ENCODE data around the gene CCDC74B.

GRCh38 chr2:130169896-130170295 is 25.0 kb upstream of the CCDC74B start:
- TF ChIP-seq CTCF (IDR thresholded peaks at IDR 0.05): no peak
- TF ChIP-seq POLR2A (IDR thresholded peaks at IDR 0.05): no peak
- TF ChIP-seq POLR2AphosphoS5 (IDR thresholded peaks at IDR 0.05): no peak
- TF ChIP-seq EP300 (IDR thresholded peaks at IDR 0.05): no peak

Measured in upper lobe of left lung (tissue), 4 donors.